Thymus (tissue), 11 donors: ENCODE measurements around the gene ALPG. TPM values are rescaled to one million over a fixed set of nuclear protein-coding genes. Genes with fewer than 3 reads are reported as not detected.

Source experiments
- DNase-seq, 9 donors: peaks; one replicate each; pipeline ENCODE4 v3.0.0-alpha.2; 2013; ENCODE audit warnings: low spot score in 9 of 9, low read depth in 6 of 9, missing footprints in 1 of 9
- H3K27ac ChIP-seq, 2 donors: one replicate each; pipeline ENCODE4 v1.5.1; 2013; ENCODE audit warnings: control low read depth in 1 of 2, low read depth in 1 of 2, low read length in 1 of 2, mild to moderate bottlenecking in 1 of 2, moderate library complexity in 1 of 2
- H3K27me3 ChIP-seq, 2 donors: one replicate each; pipeline ENCODE4 v1.5.1; 2013; ENCODE audit warnings: low read length in 1 of 2; ENCODE audit not compliant: control insufficient read depth in 2 of 2, insufficient read depth in 1 of 2
- H3K36me3 ChIP-seq, 2 donors: one replicate each; pipeline ENCODE4 v1.5.1; 2013; ENCODE audit warnings: low read length in 1 of 2, mild to moderate bottlenecking in 1 of 2, moderate library complexity in 1 of 2; ENCODE audit not compliant: control insufficient read depth in 2 of 2, insufficient read depth in 2 of 2
- H3K4me1 ChIP-seq, 2 donors: one replicate each; pipeline ENCODE4 v1.5.1; 2013; ENCODE audit warnings: low read length in 2 of 2; ENCODE audit not compliant: control insufficient read depth in 2 of 2, insufficient read depth in 2 of 2
- H3K4me3 ChIP-seq, 2 donors: one replicate each; pipeline ENCODE4 v1.5.1; 2013; ENCODE audit warnings: low read length in 2 of 2, control low read depth in 1 of 2, mild to moderate bottlenecking in 1 of 2
- H3K9me3 ChIP-seq, 2 donors: one replicate each; pipeline ENCODE4 v1.5.1; 2013; ENCODE audit warnings: low read length in 1 of 2, mild to moderate bottlenecking in 1 of 2; ENCODE audit not compliant: control insufficient read depth in 2 of 2, insufficient read depth in 1 of 2
- WGBS: extraction: QIAGEN DNeasy Blood & Tissue Kit; methylation state at CpG from one replicate; pipeline ENCODE4 v1.1.7; 2013; 5-methylcytosine and 5-hydroxymethylcytosine counted together
- polyA plus RNA-seq: library from polyadenylated mRNA; stranded (reverse); fragments of 200-250 nt; gene quantifications from one replicate; pipeline ENCODE4 v1.2.3, GENCODE V29; 2013
- total RNA-seq: library from RNA; stranded (reverse); fragments of 120-200 nt; gene quantifications from one replicate; pipeline ENCODE4 v1.2.4, GENCODE V29; 2013
- donor health status: healthy.

ALPG gene
- total and polyA plus RNA-seq, 2 donors: 0.24 to 0.96 TPM

DNA sequence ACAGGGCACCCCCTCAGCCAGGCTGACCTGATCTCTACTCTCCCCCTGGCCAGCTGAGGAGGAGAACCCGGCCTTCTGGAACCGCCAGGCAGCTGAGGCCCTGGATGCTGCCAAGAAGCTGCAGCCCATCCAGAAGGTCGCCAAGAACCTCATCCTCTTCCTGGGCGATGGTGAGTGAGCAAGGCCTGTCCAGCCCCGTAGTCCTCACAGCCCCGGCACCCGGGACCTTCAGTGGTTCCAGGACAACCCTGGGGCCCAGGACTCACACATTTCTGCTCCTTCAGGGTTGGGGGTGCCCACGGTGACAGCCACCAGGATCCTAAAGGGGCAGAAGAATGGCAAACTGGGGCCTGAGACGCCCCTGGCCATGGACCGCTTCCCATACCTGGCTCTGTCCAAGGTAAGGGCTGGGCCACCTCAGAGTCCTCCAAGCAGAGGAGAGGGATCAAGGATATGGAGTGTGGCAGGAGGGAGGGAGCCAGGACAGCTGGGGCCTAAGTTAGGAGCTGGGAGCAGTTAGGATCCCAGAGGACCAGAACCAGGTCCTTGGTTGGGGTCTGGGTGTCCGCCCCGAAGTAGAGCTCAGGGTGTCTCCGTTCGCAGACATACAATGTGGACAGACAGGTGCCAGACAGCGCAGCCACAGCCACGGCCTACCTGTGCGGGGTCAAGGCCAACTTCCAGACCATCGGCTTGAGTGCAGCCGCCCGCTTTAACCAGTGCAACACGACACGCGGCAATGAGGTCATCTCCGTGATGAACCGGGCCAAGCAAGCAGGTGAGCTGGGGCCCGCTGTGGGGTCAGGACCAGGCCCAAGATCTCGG, 49.9 kb downstream of the ALPG start:
- Histone ChIP-seq H3K4me3 (no peak overlapping the region), H3K4me1 (no peaks in the 10 kb centered on the region), H3K9me3 (no peaks in the 10 kb centered on the region), H3K27ac (no peak overlapping the region), H3K27me3 (peaks cover 0 to 41% of the 10 kb centered on the region in 2 donors), H3K36me3 (no peaks in the 10 kb centered on the region)
- DNase-seq: no peak
- 96% methylated on average over 27 of the region's 27 CpGs for WGBS

DNA sequence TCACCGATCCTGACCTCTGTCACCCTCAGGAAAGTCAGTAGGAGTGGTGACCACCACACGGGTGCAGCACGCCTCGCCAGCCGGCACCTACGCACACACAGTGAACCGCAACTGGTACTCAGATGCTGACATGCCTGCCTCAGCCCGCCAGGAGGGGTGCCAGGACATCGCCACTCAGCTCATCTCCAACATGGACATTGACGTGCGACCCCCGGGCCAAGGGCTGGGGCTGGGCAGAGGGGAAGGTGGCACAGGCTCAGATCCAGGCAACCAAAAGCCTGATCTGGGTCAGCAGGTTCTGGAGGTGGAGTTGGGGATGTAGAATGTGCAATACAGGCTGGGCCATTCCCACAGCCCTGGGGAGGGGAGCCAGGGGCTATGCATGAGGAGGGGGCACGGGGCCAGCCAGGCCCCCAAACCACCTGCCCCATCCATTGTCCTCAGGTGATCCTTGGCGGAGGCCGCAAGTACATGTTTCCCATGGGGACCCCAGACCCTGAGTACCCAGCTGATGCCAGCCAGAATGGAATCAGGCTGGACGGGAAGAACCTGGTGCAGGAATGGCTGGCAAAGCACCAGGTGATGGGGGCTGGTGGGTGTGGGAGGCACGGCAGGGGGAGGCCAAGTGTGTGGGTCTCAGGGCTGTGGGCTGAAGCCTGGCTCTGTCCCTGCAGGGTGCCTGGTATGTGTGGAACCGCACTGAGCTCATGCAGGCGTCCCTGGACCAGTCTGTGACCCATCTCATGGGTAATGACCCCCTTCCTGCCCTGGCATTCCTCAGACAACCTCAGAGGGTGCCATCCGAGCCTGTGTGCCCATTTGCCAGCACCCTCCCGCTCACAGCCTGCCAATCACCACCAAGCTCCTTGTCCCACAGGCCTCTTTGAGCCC, 50.7 kb downstream of the ALPG start:
- Histone ChIP-seq H3K9me3 (no peaks in the 10 kb centered on the region), H3K27ac (no peak overlapping the region), H3K4me3 (no peak overlapping the region), H3K4me1 (no peaks in the 10 kb centered on the region), H3K27me3 (peaks cover 0 to 42% of the 10 kb centered on the region in 2 donors), H3K36me3 (no peaks in the 10 kb centered on the region)
- WGBS: 93% methylated on average over 21 of the region's 21 CpGs
- no peak for DNase-seq

DNA sequence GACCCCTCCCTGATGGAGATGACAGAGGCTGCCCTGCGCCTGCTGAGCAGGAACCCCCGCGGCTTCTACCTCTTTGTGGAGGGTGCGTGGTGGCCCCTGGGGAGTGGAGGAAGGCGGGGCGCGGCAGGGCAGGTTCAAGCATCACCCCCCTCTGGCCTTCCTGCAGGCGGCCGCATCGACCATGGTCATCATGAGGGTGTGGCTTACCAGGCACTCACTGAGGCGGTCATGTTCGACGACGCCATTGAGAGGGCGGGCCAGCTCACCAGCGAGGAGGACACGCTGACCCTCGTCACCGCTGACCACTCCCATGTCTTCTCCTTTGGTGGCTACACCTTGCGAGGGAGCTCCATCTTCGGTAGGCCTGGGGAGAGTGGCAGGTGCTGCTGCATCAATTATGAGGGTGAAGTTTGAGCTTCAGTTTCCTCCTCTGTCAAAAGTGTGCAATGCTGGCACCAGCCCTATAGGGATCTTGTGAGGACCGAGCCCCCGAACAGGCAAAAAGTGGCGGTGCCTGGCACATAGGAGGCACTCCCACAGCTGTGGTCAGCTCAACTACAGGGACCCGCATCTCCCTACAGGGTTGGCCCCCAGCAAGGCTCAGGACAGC, 51.5 kb downstream of the ALPG start:
- 88% methylated on average over 25 of the region's 25 CpGs for WGBS
- Histone ChIP-seq H3K36me3 (no peaks in the 10 kb centered on the region), H3K4me3 (no peak overlapping the region), H3K9me3 (no peaks in the 10 kb centered on the region), H3K4me1 (no peaks in the 10 kb centered on the region), H3K27me3 (peaks cover 0 to 42% of the 10 kb centered on the region in 2 donors), H3K27ac (no peak overlapping the region)
- no peak for DNase-seq

DNA sequence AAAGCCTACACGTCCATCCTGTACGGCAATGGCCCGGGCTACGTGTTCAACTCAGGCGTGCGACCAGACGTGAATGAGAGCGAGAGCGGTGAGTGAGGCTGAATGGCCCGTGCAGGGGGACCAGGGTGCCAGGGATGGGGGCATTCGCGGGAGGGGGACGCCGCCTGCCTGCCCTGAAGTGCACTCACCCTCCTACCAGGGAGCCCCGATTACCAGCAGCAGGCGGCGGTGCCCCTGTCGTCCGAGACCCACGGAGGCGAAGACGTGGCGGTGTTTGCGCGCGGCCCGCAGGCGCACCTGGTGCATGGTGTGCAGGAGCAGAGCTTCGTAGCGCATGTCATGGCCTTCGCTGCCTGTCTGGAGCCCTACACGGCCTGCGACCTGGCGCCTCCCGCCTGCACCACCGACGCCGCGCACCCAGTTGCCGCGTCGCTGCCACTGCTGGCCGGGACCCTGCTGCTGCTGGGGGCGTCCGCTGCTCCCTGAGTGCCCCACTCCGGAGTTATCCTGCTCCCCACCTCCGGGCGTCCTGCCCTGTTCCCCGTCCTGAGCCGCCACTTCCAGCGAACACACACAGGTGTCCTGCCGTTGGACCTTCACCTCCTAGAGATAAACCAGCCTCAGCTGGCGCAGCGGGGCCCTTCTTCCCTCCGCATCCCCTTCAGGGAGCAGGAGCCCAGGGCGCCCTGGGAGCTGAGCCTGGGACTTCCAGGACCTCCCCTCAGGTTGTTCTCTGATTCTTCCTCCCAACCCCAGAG, 52.2 kb downstream of the ALPG start:
- no peak overlapping the region for H3K4me3 ChIP-seq
- H3K27me3 ChIP-seq: peaks cover 0 to 42% of the 10 kb centered on the region in 2 donors
- H3K4me1 ChIP-seq: no peaks in the 10 kb centered on the region
- no peaks in the 10 kb centered on the region for H3K36me3 ChIP-seq
- no peaks in the 10 kb centered on the region for H3K9me3 ChIP-seq
- H3K27ac ChIP-seq: no peak overlapping the region
- WGBS: 71% methylated on average over 56 of the region's 56 CpGs
- no peak for DNase-seq

DNA sequence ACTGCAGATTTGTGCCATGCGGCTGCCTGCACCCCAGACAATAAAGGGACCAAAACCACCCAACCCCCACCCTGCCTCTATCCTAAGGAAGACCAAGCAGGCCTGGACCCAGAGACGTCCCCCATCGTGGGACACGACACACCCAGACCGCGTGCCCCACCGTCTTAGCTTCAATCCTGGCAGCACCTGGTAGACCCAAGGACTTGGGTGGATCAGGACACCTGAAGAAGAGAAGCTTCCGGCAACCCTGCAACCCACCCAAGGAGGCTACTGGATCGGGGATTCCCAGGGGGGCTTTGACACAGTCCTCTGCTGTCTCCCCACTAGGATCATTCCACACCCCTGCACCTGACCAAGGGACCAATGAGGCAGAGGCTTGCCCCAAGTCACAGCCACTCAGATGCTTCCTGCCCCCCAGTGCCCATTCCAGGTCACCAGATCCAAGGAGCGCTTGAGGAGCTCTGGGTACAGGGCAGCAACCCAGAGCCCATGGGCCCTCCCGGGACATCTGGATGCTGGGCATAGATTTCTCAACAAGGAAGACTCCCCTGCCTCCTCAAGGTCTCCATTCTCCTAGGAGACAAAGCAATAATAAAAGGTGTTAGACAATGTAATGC, 52.9 kb downstream of the ALPG start:
- peaks cover 0 to 47% of the 10 kb centered on the region in 2 donors for H3K27me3 ChIP-seq
- no peaks in the 10 kb centered on the region for H3K9me3 ChIP-seq
- H3K36me3 ChIP-seq: no peaks in the 10 kb centered on the region
- no peak for DNase-seq
- no peak overlapping the region for H3K4me3 ChIP-seq
- WGBS: 92% methylated on average over 11 of the region's 11 CpGs
- no peaks in the 10 kb centered on the region for H3K4me1 ChIP-seq
- no peak overlapping the region for H3K27ac ChIP-seq

- Histone ChIP-seq H3K9me3 (no peaks in the 10 kb centered on the region), H3K4me1 (no peaks in the 10 kb centered on the region), H3K27me3 (peaks cover 0 to 48% of the 10 kb centered on the region in 2 donors), H3K36me3 (no peaks in the 10 kb centered on the region), H3K4me3 (no peak overlapping the region), H3K27ac (no peak overlapping the region)
- DNase-seq: no peak
- 80% methylated on average over 2 of the region's 2 CpGs for WGBS
Measured at GRCh38 chr2:232460171-232460570, 53.5 kb downstream of the ALPG start.

Other genes starting within 250 kb of the ALPG start
- 0.09 TPM for gene ALPP, start 28.1 kb upstream of the ALPG start, total RNA-seq
- gene ALPP, start 28.1 kb upstream of the ALPG start, polyA plus RNA-seq: 0.32 TPM
- 0.19 TPM for gene ALPI, start 49.3 kb downstream of the ALPG start, total RNA-seq
- gene ALPI, start 49.3 kb downstream of the ALPG start, polyA plus RNA-seq: 0.34 TPM
- gene ECEL1, start 81.0 kb downstream of the ALPG start, total RNA-seq: 0.28 TPM
- 1.7 TPM for gene ECEL1, start 81.0 kb downstream of the ALPG start, polyA plus RNA-seq
- gene PRSS56, start 113.5 kb downstream of the ALPG start, total RNA-seq: 0.19 TPM
- gene PRSS56, start 113.5 kb downstream of the ALPG start, polyA plus RNA-seq: 0.09 TPM
- gene CHRND, start 119.3 kb downstream of the ALPG start, total RNA-seq: 0.57 TPM
- 0.43 TPM for gene CHRND, start 119.3 kb downstream of the ALPG start, polyA plus RNA-seq
- 0.57 TPM for gene CHRNG, start 132.8 kb downstream of the ALPG start, total RNA-seq
- 0.48 TPM for gene CHRNG, start 132.8 kb downstream of the ALPG start, polyA plus RNA-seq
- gene TIGD1, start 143.7 kb downstream of the ALPG start, total RNA-seq: 8.3 TPM
- gene TIGD1, start 143.7 kb downstream of the ALPG start, polyA plus RNA-seq: 16.2 TPM
- gene EIF4E2, start 143.8 kb downstream of the ALPG start, total RNA-seq: 59.5 TPM
- gene EIF4E2, start 143.8 kb downstream of the ALPG start, polyA plus RNA-seq: 53.0 TPM
- gene EFHD1, start 226.8 kb downstream of the ALPG start, total RNA-seq: 0.33 TPM
- 14.1 TPM for gene EFHD1, start 226.8 kb downstream of the ALPG start, polyA plus RNA-seq